ENCODE data around the gene MLF1.

DNA sequence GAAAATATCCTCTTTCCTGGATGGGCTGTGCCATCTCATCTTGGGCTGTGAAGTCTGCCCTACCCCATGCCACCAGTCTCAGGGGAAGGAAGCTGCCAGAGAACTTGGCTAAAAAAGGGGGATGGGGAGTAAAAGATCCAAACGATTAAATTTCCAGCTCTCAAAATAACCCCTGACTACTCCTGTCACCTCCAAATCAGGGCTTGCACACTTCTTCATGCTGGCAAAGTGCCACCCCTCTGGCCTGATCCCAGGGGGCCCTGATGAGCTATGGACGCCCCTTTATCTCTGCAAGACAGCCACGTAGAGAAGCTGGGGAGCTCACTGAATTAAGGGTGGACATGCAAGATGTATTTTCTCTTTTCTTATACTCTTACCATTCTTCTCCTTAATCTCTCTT lies 1.2 kb upstream of the MLF1 start:
- TF ChIP-seq, protein P1, sequence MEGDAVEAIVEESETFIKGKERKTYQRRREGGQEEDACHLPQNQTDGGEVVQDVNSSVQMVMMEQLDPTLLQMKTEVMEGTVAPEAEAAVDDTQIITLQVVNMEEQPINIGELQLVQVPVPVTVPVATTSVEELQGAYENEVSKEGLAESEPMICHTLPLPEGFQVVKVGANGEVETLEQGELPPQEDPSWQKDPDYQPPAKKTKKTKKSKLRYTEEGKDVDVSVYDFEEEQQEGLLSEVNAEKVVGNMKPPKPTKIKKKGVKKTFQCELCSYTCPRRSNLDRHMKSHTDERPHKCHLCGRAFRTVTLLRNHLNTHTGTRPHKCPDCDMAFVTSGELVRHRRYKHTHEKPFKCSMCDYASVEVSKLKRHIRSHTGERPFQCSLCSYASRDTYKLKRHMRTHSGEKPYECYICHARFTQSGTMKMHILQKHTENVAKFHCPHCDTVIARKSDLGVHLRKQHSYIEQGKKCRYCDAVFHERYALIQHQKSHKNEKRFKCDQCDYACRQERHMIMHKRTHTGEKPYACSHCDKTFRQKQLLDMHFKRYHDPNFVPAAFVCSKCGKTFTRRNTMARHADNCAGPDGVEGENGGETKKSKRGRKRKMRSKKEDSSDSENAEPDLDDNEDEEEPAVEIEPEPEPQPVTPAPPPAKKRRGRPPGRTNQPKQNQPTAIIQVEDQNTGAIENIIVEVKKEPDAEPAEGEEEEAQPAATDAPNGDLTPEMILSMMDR (IDR thresholded peaks at IDR 0.05) = no peak
- TF ChIP-seq POLR2A (IDR thresholded peaks at IDR 0.05) = no peak
- TF ChIP-seq EP300 (IDR thresholded peaks at IDR 0.05) = no peak
